Measurements from ENCODE around the gene LILRB5. TPM values are rescaled to one million over a fixed set of nuclear protein-coding genes. Genes with fewer than 3 reads are reported as not detected.
"Not testable (repeated sequence)": the region's sequence is repeated elsewhere in the genome, so short reads cannot be mapped to it uniquely, and the experiment has no call there.

LILRB5 gene
- total RNA-seq, 1 donor from 2014 or later = 12.3 TPM

- H3K4me1 ChIP-seq; H3K27ac ChIP-seq; H3K4me3 ChIP-seq; H3K36me3 ChIP-seq; H3K9me3 ChIP-seq; intact Hi-C loops (cut with DNase I); DNase-seq (ENCODE audit: extremely low spot score in 2 of 2); H3K27me3 ChIP-seq: not testable (repeated sequence)
Measured at GRCh38 chr19:54221947-54222346, 35.1 kb downstream of the LILRB5 start.

- intact Hi-C loops (cut with DNase I); H3K36me3 ChIP-seq; H3K27me3 ChIP-seq; H3K4me1 ChIP-seq; DNase-seq (ENCODE audit: extremely low spot score in 2 of 2); H3K4me3 ChIP-seq; H3K27ac ChIP-seq; H3K9me3 ChIP-seq: not testable (repeated sequence)
Measured at GRCh38 chr19:54219702-54220101, 37.4 kb downstream of the LILRB5 start.

GRCh38 chr19:54218960-54219661 lies 38.0 kb downstream of the LILRB5 start:
- no peak for DNase-seq (ENCODE audit: extremely low spot score in 2 of 2)
- Histone ChIP-seq H3K27me3 (no peaks in the 10 kb centered on the region), H3K4me3 (no peak overlapping the region), H3K9me3 (no peaks in the 10 kb centered on the region), H3K4me1 (no peaks in the 10 kb centered on the region), H3K27ac (no peak overlapping the region), H3K36me3 (no peaks in the 10 kb centered on the region)
- no peak for TF ChIP-seq POLR2A (IDR thresholded peaks at IDR 0.05)
- no peak for TF ChIP-seq POLR2AphosphoS5 (IDR thresholded peaks at IDR 0.05; ENCODE audit: insufficient read depth in 1 of 2, low read depth in 1 of 2)
- TF ChIP-seq CTCF (IDR thresholded peaks at IDR 0.05) = no peak
- intact Hi-C loops (cut with DNase I) = no loop called here

- Histone ChIP-seq H3K27ac (no peak overlapping the region), H3K9me3 (no peaks in the 10 kb centered on the region), H3K4me1 (no peaks in the 10 kb centered on the region), H3K4me3 (no peak overlapping the region), H3K36me3 (no peaks in the 10 kb centered on the region), H3K27me3 (no peaks in the 10 kb centered on the region)
- intact Hi-C loops (cut with DNase I) = no loop called here
- no peak for DNase-seq (ENCODE audit: extremely low spot score in 2 of 2)
- TF ChIP-seq POLR2AphosphoS5 (IDR thresholded peaks at IDR 0.05; ENCODE audit: insufficient read depth in 1 of 2, low read depth in 1 of 2) (no peak), CTCF (IDR thresholded peaks at IDR 0.05) (no peak), POLR2A (IDR thresholded peaks at IDR 0.05) (no peak)
Measured at GRCh38 chr19:54218259-54218658, 38.8 kb downstream of the LILRB5 start.

- H3K4me3 ChIP-seq; H3K4me1 ChIP-seq; H3K27ac ChIP-seq; H3K27me3 ChIP-seq; DNase-seq (ENCODE audit: extremely low spot score in 2 of 2); H3K9me3 ChIP-seq; intact Hi-C loops (cut with DNase I); H3K36me3 ChIP-seq: not testable (repeated sequence)
Measured at GRCh38 chr19:54217517-54218247, 39.4 kb downstream of the LILRB5 start.

GRCh38 chr19:54216869-54217268 lies 40.2 kb downstream of the LILRB5 start:
- no peak overlapping the region for H3K4me3 ChIP-seq
- no peaks in the 10 kb centered on the region for H3K4me1 ChIP-seq
- H3K9me3 ChIP-seq = no peaks in the 10 kb centered on the region
- DNase-seq (ENCODE audit: extremely low spot score in 2 of 2) = no peak
- no peak overlapping the region for H3K27ac ChIP-seq
- no peaks in the 10 kb centered on the region for H3K36me3 ChIP-seq
- H3K27me3 ChIP-seq = no peaks in the 10 kb centered on the region
- intact Hi-C loops (cut with DNase I) = no loop called here
- TF ChIP-seq POLR2A (IDR thresholded peaks at IDR 0.05) = no peak
- no peak for TF ChIP-seq POLR2AphosphoS5 (IDR thresholded peaks at IDR 0.05; ENCODE audit: insufficient read depth in 1 of 2, low read depth in 1 of 2)
- TF ChIP-seq CTCF (IDR thresholded peaks at IDR 0.05) = no peak

GRCh38 chr19:54214734-54215133 lies 42.3 kb downstream of the LILRB5 start:
- intact Hi-C loops (cut with DNase I); H3K27me3 ChIP-seq; H3K27ac ChIP-seq; H3K4me3 ChIP-seq; H3K9me3 ChIP-seq; H3K36me3 ChIP-seq; DNase-seq (ENCODE audit: extremely low spot score in 2 of 2): not testable (repeated sequence)
- peaks cover 13% of the 10 kb centered on the region for H3K4me1 ChIP-seq

- H3K4me1 ChIP-seq = peaks cover 19% of the 10 kb centered on the region
- H3K27ac ChIP-seq; DNase-seq (ENCODE audit: extremely low spot score in 2 of 2); H3K36me3 ChIP-seq; H3K27me3 ChIP-seq; H3K9me3 ChIP-seq; intact Hi-C loops (cut with DNase I); H3K4me3 ChIP-seq: not testable (repeated sequence)
Measured at GRCh38 chr19:54214217-54214616, 42.9 kb downstream of the LILRB5 start.
